Naive thymus-derived CD4-positive, alpha-beta T cell (primary cell): ENCODE measurements around the gene CPXCR1. TPM values are rescaled to one million over a fixed set of nuclear protein-coding genes. Genes with fewer than 3 reads are reported as not detected.
A peak's percentile ranks its signal among the peaks of the same experiment; 100 is the strongest.
"Not testable (repeated sequence)": the region's sequence is repeated elsewhere in the genome, so short reads cannot be mapped to it uniquely, and the experiment has no call there.

Experiments used
- ATAC-seq: fragments of 150-1000 bp; cut with Tn5 transposase; 2 replicates; pipeline ENCODE4 v1.10.0; 2021; ENCODE audit warnings: mild to moderate bottlenecking, moderate library complexity
- CTCF ChIA-PET: fragments of 350-600 bp; sonication (Branson Sonifier 250); formaldehyde crosslinking; loops from one replicate; lab custom pipeline; 2021; ENCODE audit warnings: antibody characterized with exemption; lab: Charles Lee
- POLR2A ChIA-PET: fragments of 350-600 bp; sonication (Branson Sonifier 250); formaldehyde crosslinking; loops from one replicate; lab custom pipeline; 2021; ENCODE audit warnings: antibody characterized with exemption, inconsistent platforms; lab: Charles Lee
- DNase-seq, 9 donors: peaks; one replicate each; pipeline versions ENCODE4 v3.0.0 to v3.0.0-alpha.2; 2020 to 2022; ENCODE audit warnings: mixed read lengths in 1 of 9
- H3K27ac ChIP-seq: one replicate; pipeline ENCODE4 v1.7.0; 2013; ENCODE audit warnings: mild to moderate bottlenecking, low read depth, low read length, moderate library complexity
- H3K27me3 ChIP-seq, 2 donors: one replicate each; pipeline ENCODE4 v1.7.0; 2013; ENCODE audit warnings: low read length in 2 of 2, mild to moderate bottlenecking in 2 of 2, moderate library complexity in 2 of 2; ENCODE audit not compliant: control insufficient read depth in 2 of 2, insufficient read depth in 2 of 2
- H3K36me3 ChIP-seq, 3 experiments: 1 replicate in 2 of 3; 2 replicates in 1 of 3; pipeline ENCODE4 v1.7.0; 2013; ENCODE audit warnings: low read length in 3 of 3, mild to moderate bottlenecking in 3 of 3, moderate library complexity in 1 of 3; ENCODE audit not compliant: insufficient read depth in 3 of 3, control insufficient read depth in 2 of 3
- H3K4me1 ChIP-seq, 2 donors: one replicate each; pipeline ENCODE4 v1.7.0; 2013; ENCODE audit warnings: low read length in 2 of 2, mild to moderate bottlenecking in 2 of 2, moderate library complexity in 1 of 2; ENCODE audit not compliant: control insufficient read depth in 2 of 2, insufficient read depth in 2 of 2
- H3K4me3 ChIP-seq: 2 replicates; pipeline ENCODE4 v1.7.0; 2013; ENCODE audit warnings: mild to moderate bottlenecking, low read length
- H3K9me3 ChIP-seq, 3 experiments: 1 replicate in 2 of 3; 2 replicates in 1 of 3; pipeline ENCODE4 v1.7.0; 2013; ENCODE audit warnings: low read length in 3 of 3; ENCODE audit not compliant: control insufficient read depth in 2 of 3
- H3K27ac Mint-ChIP-seq, 9 donors: one replicate each; pipeline ENCODE4 v1.8.0; 2020 to 2022; ENCODE audit warnings: mixed read lengths in 9 of 9, mild to moderate bottlenecking in 8 of 9, moderate library complexity in 5 of 9, inconsistent platforms in 2 of 9
- H3K27me3 Mint-ChIP-seq, 5 donors: one replicate each; pipeline ENCODE4 v1.8.0; 2021 to 2022; ENCODE audit warnings: mixed read lengths in 5 of 5, mild to moderate bottlenecking in 1 of 5
- H3K36me3 Mint-ChIP-seq, 5 donors: one replicate each; pipeline ENCODE4 v1.8.0; 2020 to 2022; ENCODE audit warnings: mixed read lengths in 5 of 5, mild to moderate bottlenecking in 3 of 5, inconsistent platforms in 1 of 5
- H3K4me1 Mint-ChIP-seq, 7 donors: one replicate each; pipeline ENCODE4 v1.8.0; 2020 to 2022; ENCODE audit warnings: mixed read lengths in 7 of 7, mild to moderate bottlenecking in 3 of 7, inconsistent platforms in 1 of 7
- H3K4me3 Mint-ChIP-seq, 10 donors: one replicate each; pipeline ENCODE4 v1.8.0; 2020 to 2022; ENCODE audit warnings: mild to moderate bottlenecking in 10 of 10, mixed read lengths in 10 of 10, moderate library complexity in 6 of 10, inconsistent platforms in 2 of 10
- H3K9me3 Mint-ChIP-seq, 11 donors: one replicate each; pipeline ENCODE4 v1.8.0; 2020 to 2022; ENCODE audit warnings: mixed read lengths in 11 of 11, mild to moderate bottlenecking in 4 of 11, inconsistent platforms in 1 of 11, moderate library complexity in 1 of 11
- intact Hi-C, 2 donors: fragments of 100-400 bp; cut with micrococcal nuclease; formaldehyde crosslinking; loops; one replicate each; pipeline ENCODE4 v1.15.1; 2023
- polyA plus RNA-seq, 2 donors: library from polyadenylated mRNA; unstranded; fragments of 300-500 nt; fragmentation: Illumina TruSeq; gene quantifications; one replicate each; pipeline ENCODE4 v1.2.3, GENCODE V29; 2021
- total RNA-seq, 6 experiments: library from RNA in 5 of 6; stranded (reverse) in 5 of 6; gene quantifications; 1 replicate in 5 of 6; 2 replicates in 1 of 6; pipeline ENCODE4 v1.2.3 and lab custom pipeline; 2021 to 2026

Gene CPXCR1
- not detected for total RNA-seq
- polyA plus RNA-seq: not detected
- total RNA-seq (lab: John Stamatoyannopoulos, UW): not detected

- no peaks in the 10 kb centered on the region for H3K4me1 Mint-ChIP-seq
Measured at GRCh38 chrX:88746925-88747324, at the start of gene CPXCR1. TSS of gene CPXCR1 (plus strand) at chrX:88747225. CDS start at chrX:88753415, 6,190 bp downstream.

GRCh38 chrX:88735835-88736234, 11.2 kb upstream of the CPXCR1 start:
- ChIA-PET POLR2A (no interaction called here), CTCF (no interaction called here)
- no peak overlapping the region for H3K4me3 ChIP-seq
- no peaks in the 10 kb centered on the region for H3K36me3 Mint-ChIP-seq
- H3K9me3 Mint-ChIP-seq: peaks cover 0 to 5% (median 0%) of the 10 kb centered on the region in 11 donors
- H3K4me1 ChIP-seq: no peaks in the 10 kb centered on the region
- H3K27ac ChIP-seq: no peak overlapping the region
- H3K27ac Mint-ChIP-seq: no peak overlapping the region
- no peaks in the 10 kb centered on the region for H3K27me3 Mint-ChIP-seq
- H3K4me3 Mint-ChIP-seq: no peak overlapping the region
- peaks cover 0 to 3% (median 0%) of the 10 kb centered on the region in 3 experiments for H3K9me3 ChIP-seq
- ATAC-seq (no peak), DNase-seq (no peak)
- H3K27me3 ChIP-seq: no peaks in the 10 kb centered on the region
- no peaks in the 10 kb centered on the region for H3K36me3 ChIP-seq
- H3K4me1 Mint-ChIP-seq: no peaks in the 10 kb centered on the region
- intact Hi-C loops: no loop called here

More at GRCh38 chrX:88746925-88747324, at the start of gene CPXCR1:
- Histone ChIP-seq H3K4me1 (no peaks in the 10 kb centered on the region), H3K36me3 (no peaks in the 10 kb centered on the region), H3K27me3 (no peaks in the 10 kb centered on the region), H3K27ac (no peak within 1 kb of the TSS), H3K9me3 (no peaks in the 10 kb centered on the region), H3K4me3 (no peak within 1 kb of the TSS)
- ChIA-PET CTCF (no interaction called here), POLR2A (no interaction called here)
- no peak for DNase-seq
- Mint-ChIP-seq H3K27ac (no peak within 1 kb of the TSS), H3K27me3 (no peaks in the 10 kb centered on the region), H3K9me3 (peaks cover 0 to 5% (median 0%) of the 10 kb centered on the region in 11 donors), H3K36me3 (no peaks in the 10 kb centered on the region), H3K4me3 (peak within 1 kb of the TSS in 2 of 10 donors; percentile 25 to 35)
- intact Hi-C loops: no loop called here
- ATAC-seq: no peak

GRCh38 chrX:88746215-88746614, 810 bp upstream of the CPXCR1 start:
- H3K4me3 ChIP-seq, H3K27me3 Mint-ChIP-seq, DNase-seq, ATAC-seq, H3K9me3 Mint-ChIP-seq, H3K4me1 Mint-ChIP-seq, H3K36me3 ChIP-seq, H3K27ac ChIP-seq, H3K4me1 ChIP-seq, POLR2A ChIA-PET, CTCF ChIA-PET, H3K27ac Mint-ChIP-seq, H3K9me3 ChIP-seq, intact Hi-C loops, H3K4me3 Mint-ChIP-seq, H3K36me3 Mint-ChIP-seq, H3K27me3 ChIP-seq: not testable (repeated sequence)

GRCh38 chrX:88752339-88752738, 5.3 kb downstream of the CPXCR1 start:
- H3K4me3 Mint-ChIP-seq, intact Hi-C loops, H3K4me1 Mint-ChIP-seq, H3K27me3 ChIP-seq, H3K4me1 ChIP-seq, H3K9me3 ChIP-seq, POLR2A ChIA-PET, H3K36me3 ChIP-seq, H3K27ac Mint-ChIP-seq, H3K9me3 Mint-ChIP-seq, H3K27me3 Mint-ChIP-seq, H3K27ac ChIP-seq, CTCF ChIA-PET, DNase-seq, H3K36me3 Mint-ChIP-seq, H3K4me3 ChIP-seq, ATAC-seq: not testable (repeated sequence)

GRCh38 chrX:88789825-88790224, 42.8 kb downstream of the CPXCR1 start:
- no peak for ATAC-seq
- no peaks in the 10 kb centered on the region for H3K27me3 ChIP-seq
- no peak overlapping the region for H3K27ac Mint-ChIP-seq
- no peak overlapping the region for H3K4me3 ChIP-seq
- CTCF ChIA-PET: no interaction called here
- intact Hi-C loops: no loop called here
- H3K27me3 Mint-ChIP-seq: no peaks in the 10 kb centered on the region
- H3K36me3 ChIP-seq: no peaks in the 10 kb centered on the region
- H3K4me1 Mint-ChIP-seq: no peaks in the 10 kb centered on the region
- no peak overlapping the region for H3K27ac ChIP-seq
- H3K36me3 Mint-ChIP-seq: no peaks in the 10 kb centered on the region
- no peaks in the 10 kb centered on the region for H3K4me1 ChIP-seq
- no peak overlapping the region for H3K4me3 Mint-ChIP-seq
- peaks cover 0 to 16% (median 6%) of the 10 kb centered on the region in 11 donors for H3K9me3 Mint-ChIP-seq
- POLR2A ChIA-PET: no interaction called here
- no peak for DNase-seq
- no peaks in the 10 kb centered on the region for H3K9me3 ChIP-seq
